ENCODE data around the gene FAM174C. TPM values are rescaled to one million over a fixed set of nuclear protein-coding genes. Genes with fewer than 3 reads are reported as not detected.

Gene FAM174C
- total and polyA plus RNA-seq, 2 of the 8 experiments (the other 6 are each of a cell fraction or from before 2014, with no cell fraction given): 44.5 to 125 TPM

- Histone ChIP-seq H3K4ac (replicated peaks; ENCODE audit: insufficient read length, low read depth, low read length) (no peak overlapping the region), H4K91ac (replicated peaks; ENCODE audit: insufficient read length, low read length) (no peak overlapping the region), H3K4me1 (replicated peaks in 1 of 4; ENCODE audit: control insufficient read depth in 3 of 4, insufficient read depth in 4 of 4, low read length in 3 of 4) (peaks cover 0 to 11% (median 6%) of the 10 kb centered on the region in 4 experiments; a peak in 5 of 7 replicates), H3K79me1 (ENCODE audit: low read depth, low read length) (0 out of 2 replicates have a peak, but pooled peaks cover 3% of the 10 kb centered on the region), H3K23ac (ENCODE audit: insufficient read length) (no peak overlapping the region), H2BK5ac (ENCODE audit: low read depth, low read length) (no peak overlapping the region), H2BK120ac (replicated peaks; ENCODE audit: low read depth, low read length) (no peak overlapping the region), H3K23me2 (ENCODE audit: low read depth, low read length) (peaks cover 7% of the 10 kb centered on the region; the same call in 1 of the 2 replicates), H3K79me2 (ENCODE audit: control insufficient read depth in 1 of 2, insufficient read depth in 2 of 2, low read length in 2 of 2) (no peaks in the 10 kb centered on the region; a peak in 1 of 4 replicates), H2AK5ac (ENCODE audit: low read depth, low read length) (no peak overlapping the region), H3K4me2 (ENCODE audit: insufficient read depth in 1 of 2, low read depth in 2 of 2, low read length in 2 of 2) (no peak overlapping the region), H2BK12ac (ENCODE audit: low read depth, low read length) (no peak overlapping the region), H3K4me3 (ENCODE audit: extremely low read depth in 1 of 4, insufficient read depth in 2 of 4, low read depth in 3 of 4, low read length in 4 of 4) (no peak overlapping the region), H4K20me1 (replicated peaks in 1 of 2; ENCODE audit: control insufficient read depth in 1 of 2, insufficient read depth in 2 of 2, low read length in 2 of 2) (peaks cover 2 to 22% of the 10 kb centered on the region in 2 experiments), H2BK20ac (ENCODE audit: low read length) (no peak overlapping the region), H3K27ac (ENCODE audit: low read depth, low read length) (no peak overlapping the region), H3K9ac (replicated peaks in 1 of 4; ENCODE audit: extremely low read depth in 1 of 4, low read depth in 3 of 4, low read length in 3 of 4) (no peak overlapping the region; a peak in 1 of 7 replicates), H3K18ac (ENCODE audit: extremely low read depth, low read length) (no peak overlapping the region), H3K27me3 (replicated peaks in 1 of 4; ENCODE audit: control insufficient read depth in 3 of 4, extremely low read depth in 1 of 4, insufficient read depth in 3 of 4, low read length in 3 of 4) (no peaks in the 10 kb centered on the region), H3K14ac (ENCODE audit: insufficient read length) (no peak overlapping the region), H3K9me3 (ENCODE audit: insufficient read depth in 2 of 2, low read depth in 1 of 2, low read length in 1 of 2) (no peaks in the 10 kb centered on the region), H4K5ac (ENCODE audit: insufficient read length, low read depth, low read length) (no peak overlapping the region), H3K56ac (replicated peaks; ENCODE audit: insufficient read length, low read depth, low read length) (no peak overlapping the region), H2AFZ (ENCODE audit: low read length) (no peak overlapping the region), H4K8ac (ENCODE audit: extremely low read depth, insufficient read depth, low read length) (peak overlapping the region; percentile 5; the same call in 1 of the 2 replicates), H3K36me3 (ENCODE audit: control insufficient read depth in 2 of 4, insufficient read depth in 4 of 4, low read length in 3 of 4) (peaks cover 4 to 46% (median 7%) of the 10 kb centered on the region in 4 experiments; a peak in 5 of 8 replicates), H2BK15ac (ENCODE audit: low read length) (no peak overlapping the region)
- 95% methylated on average over 39 of the region's 45 CpGs; no CpG with 5 or more reads in 1 of the 2 experiments for WGBS, 2 experiments (ENCODE audit: extremely low coverage in 1 of 2, insufficient coverage in 1 of 2, insufficient read length in 1 of 2, insufficient replicate concordance in 2 of 2, low coverage in 1 of 2, low lambda C conversion rate in 2 of 2, missing lambda C conversion rate in 1 of 2)
- CTCF ChIA-PET (ENCODE audit: partially characterized antibody): interaction anchor here (1.1 to 2.3 kb wide), 2 partner anchors 14 to 17 kb away, joined by 7 read pairs; no protein-coding TSS in a partner anchor
- FAIRE-seq (no peak), DNase-seq (ENCODE audit: low read depth in 1 of 2, low spot score in 2 of 2) (no peak)
- POLR2A ChIA-PET (ENCODE audit: partially characterized antibody): interaction anchor here (0.8 to 2.8 kb wide), 4 partner anchors 9 to 127 kb away, joined by 3 to 7 read pairs (median 6); partner anchors contain the start of gene CIRBP
- TF ChIP-seq NRF1 (IDR thresholded peaks at IDR 0.05; ENCODE audit: low read depth, low read length) (no peak), GTF2F1 (IDR thresholded peaks at IDR 0.05; ENCODE audit: borderline replicate concordance, low read depth, low read length) (no peak), SP2 (IDR thresholded peaks at IDR 0.05; ENCODE audit: low read length) (no peak), SIRT6 (IDR thresholded peaks at IDR 0.05; ENCODE audit: low read length) (no peak)
Measured at GRCh38 chr19:1234051-1234954, 41.0 kb upstream of the FAM174C start.

All from H1 (cell line).